ENCODE results near the gene LHX6. TPM values are rescaled to one million over a fixed set of nuclear protein-coding genes. Genes with fewer than 3 reads are reported as not detected.
A peak's percentile ranks its signal among the peaks of the same experiment; 100 is the strongest.

Gene LHX6
- total and polyA plus RNA-seq, 9 of the 15 experiments (the other 6 are each of a cell fraction or from before 2014, with no cell fraction given), result 2.8 to 16.3 (median 7.9) TPM

DNA sequence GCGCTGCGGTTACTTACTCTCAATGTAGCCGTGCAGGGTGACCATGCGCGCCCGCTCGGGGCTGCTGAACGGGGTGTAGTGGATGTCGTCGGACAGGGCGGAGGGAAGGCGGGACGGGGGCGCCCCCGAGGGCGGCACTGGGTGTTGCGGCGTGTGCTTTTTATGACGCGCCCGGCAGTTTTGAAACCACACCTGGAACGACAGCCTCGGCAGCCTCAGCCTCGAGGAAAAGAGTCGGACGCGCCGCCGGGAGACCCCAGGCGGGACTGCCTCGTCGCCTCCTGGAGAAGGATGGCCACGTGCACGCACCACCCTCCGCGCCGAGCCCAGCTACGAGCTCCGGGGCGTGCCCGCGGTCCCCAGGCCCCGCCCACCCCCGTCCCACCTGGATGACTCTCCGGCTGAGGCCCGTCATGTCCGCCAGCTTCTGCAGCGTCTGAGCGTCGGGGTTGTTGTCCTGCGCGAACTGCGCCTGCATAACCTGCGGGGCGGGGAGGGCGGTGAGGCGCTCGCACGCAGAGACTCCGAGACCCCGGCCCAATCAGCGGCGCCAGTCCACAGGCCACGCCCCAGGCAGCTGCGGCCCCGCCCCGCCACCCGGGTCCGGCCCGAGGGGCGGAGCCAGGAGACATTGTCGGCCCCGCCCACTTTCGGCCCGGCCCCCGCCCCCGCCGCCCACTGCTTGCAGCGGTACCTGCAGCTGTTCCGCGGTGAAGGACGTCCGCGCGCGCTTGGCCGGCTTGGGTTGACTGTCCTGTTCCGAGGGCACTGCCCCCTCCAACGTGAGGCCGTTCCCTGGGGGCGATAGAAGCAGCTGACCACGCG is 15.0 kb downstream of the LHX6 start (continued):
- TF ChIP-seq, protein P1, sequence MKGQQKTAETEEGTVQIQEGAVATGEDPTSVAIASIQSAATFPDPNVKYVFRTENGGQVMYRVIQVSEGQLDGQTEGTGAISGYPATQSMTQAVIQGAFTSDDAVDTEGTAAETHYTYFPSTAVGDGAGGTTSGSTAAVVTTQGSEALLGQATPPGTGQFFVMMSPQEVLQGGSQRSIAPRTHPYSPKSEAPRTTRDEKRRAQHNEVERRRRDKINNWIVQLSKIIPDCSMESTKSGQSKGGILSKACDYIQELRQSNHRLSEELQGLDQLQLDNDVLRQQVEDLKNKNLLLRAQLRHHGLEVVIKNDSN (CRISPR knock-in tag; IDR thresholded peaks at IDR 0.05), result no peak; the same call in 1 of the 2 replicates
- peak; percentile 97 for TF ChIP-seq HNRNPLL (IDR thresholded peaks at IDR 0.05; ENCODE audit: low read depth, low read length, poor library complexity, severe bottlenecking)
- TF ChIP-seq NFYB (IDR thresholded peaks at IDR 0.05; ENCODE audit: extremely low read depth, insufficient read length), result peak; percentile 39
- peak in 1 of 2 experiments; percentile 76; a peak in 1 of 4 replicates for TF ChIP-seq HDAC1 (IDR thresholded peaks at IDR 0.05)
- peak; percentile 89 for TF ChIP-seq CXXC5 (CRISPR knock-in tag; IDR thresholded peaks at IDR 0.05)
- TF ChIP-seq ZNF764 (CRISPR knock-in tag; IDR thresholded peaks at IDR 0.05; ENCODE audit: low read depth), result no peak
- 0 out of 2 replicates have a peak, but pooled peaks have one; percentile 20 for TF ChIP-seq E2F5 (CRISPR knock-in tag; IDR thresholded peaks at IDR 0.05)
- no peak for TF ChIP-seq TEAD2 (tag; IDR thresholded peaks at IDR 0.05)
- TF ChIP-seq YY1 (IDR thresholded peaks at IDR 0.05; ENCODE audit: borderline replicate concordance in 1 of 3, control insufficient read depth in 1 of 3, extremely low read depth in 1 of 3, insufficient read depth in 3 of 3, insufficient read length in 1 of 3, insufficient replicate concordance in 2 of 3, low read depth in 1 of 3, low read length in 2 of 3), result peak in 1 of 3 experiments; percentile 78
- TF ChIP-seq CBX1 (IDR thresholded peaks at IDR 0.05; ENCODE audit: low read depth), result no peak
- 0 out of 2 replicates have a peak, but pooled peaks have one; percentile 16 for TF ChIP-seq ERF (CRISPR knock-in tag; IDR thresholded peaks at IDR 0.05)
- no peak for TF ChIP-seq BRD4 (IDR thresholded peaks at IDR 0.05)
- TF ChIP-seq ZNF146 (CRISPR knock-in tag; IDR thresholded peaks at IDR 0.05; ENCODE audit: unreplicated experiment), result peak; percentile 3
- peak; percentile 32; the same call in 1 of the 2 replicates for TF ChIP-seq STAG1 (CRISPR knock-in tag; IDR thresholded peaks at IDR 0.05; ENCODE audit: borderline replicate concordance)
- TF ChIP-seq TRIM24 (IDR thresholded peaks at IDR 0.05), result peak in 1 of 2 experiments; percentile 15; a peak in 1 of 4 replicates
- TF ChIP-seq, protein P2, sequence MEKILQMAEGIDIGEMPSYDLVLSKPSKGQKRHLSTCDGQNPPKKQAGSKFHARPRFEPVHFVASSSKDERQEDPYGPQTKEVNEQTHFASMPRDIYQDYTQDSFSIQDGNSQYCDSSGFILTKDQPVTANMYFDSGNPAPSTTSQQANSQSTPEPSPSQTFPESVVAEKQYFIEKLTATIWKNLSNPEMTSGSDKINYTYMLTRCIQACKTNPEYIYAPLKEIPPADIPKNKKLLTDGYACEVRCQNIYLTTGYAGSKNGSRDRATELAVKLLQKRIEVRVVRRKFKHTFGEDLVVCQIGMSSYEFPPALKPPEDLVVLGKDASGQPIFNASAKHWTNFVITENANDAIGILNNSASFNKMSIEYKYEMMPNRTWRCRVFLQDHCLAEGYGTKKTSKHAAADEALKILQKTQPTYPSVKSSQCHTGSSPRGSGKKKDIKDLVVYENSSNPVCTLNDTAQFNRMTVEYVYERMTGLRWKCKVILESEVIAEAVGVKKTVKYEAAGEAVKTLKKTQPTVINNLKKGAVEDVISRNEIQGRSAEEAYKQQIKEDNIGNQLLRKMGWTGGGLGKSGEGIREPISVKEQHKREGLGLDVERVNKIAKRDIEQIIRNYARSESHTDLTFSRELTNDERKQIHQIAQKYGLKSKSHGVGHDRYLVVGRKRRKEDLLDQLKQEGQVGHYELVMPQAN (IDR thresholded peaks at IDR 0.05; ENCODE audit: borderline replicate concordance), result peak; percentile 73; the same call in 1 of the 2 replicates
- TF ChIP-seq XRCC3 (IDR thresholded peaks at IDR 0.05), result no peak
- 0 out of 2 replicates have a peak, but pooled peaks have one; percentile 35 for TF ChIP-seq ZNF589 (CRISPR knock-in tag; IDR thresholded peaks at IDR 0.05; ENCODE audit: low read depth)
- peak; percentile 59; the same call in 1 of the 2 replicates for TF ChIP-seq ZNF511 (CRISPR knock-in tag; IDR thresholded peaks at IDR 0.05)
- TF ChIP-seq SP1 (CRISPR knock-in tag; IDR thresholded peaks at IDR 0.05), result peak; percentile 60
- TF ChIP-seq GMEB1 (CRISPR knock-in tag; IDR thresholded peaks at IDR 0.05), result no peak

All from K562 (cell line).